NCI-H146 (cell line): ENCODE results near the gene ELL2.
"Not testable (repeated sequence)": the region's sequence is repeated elsewhere in the genome, so short reads cannot be mapped to it uniquely, and the experiment has no call there.

Source experiments
- DNase-seq: peaks from one replicate; lab custom pipeline; 2025; lab: John Stamatoyannopoulos, UW

Gene ELL2

DNA sequence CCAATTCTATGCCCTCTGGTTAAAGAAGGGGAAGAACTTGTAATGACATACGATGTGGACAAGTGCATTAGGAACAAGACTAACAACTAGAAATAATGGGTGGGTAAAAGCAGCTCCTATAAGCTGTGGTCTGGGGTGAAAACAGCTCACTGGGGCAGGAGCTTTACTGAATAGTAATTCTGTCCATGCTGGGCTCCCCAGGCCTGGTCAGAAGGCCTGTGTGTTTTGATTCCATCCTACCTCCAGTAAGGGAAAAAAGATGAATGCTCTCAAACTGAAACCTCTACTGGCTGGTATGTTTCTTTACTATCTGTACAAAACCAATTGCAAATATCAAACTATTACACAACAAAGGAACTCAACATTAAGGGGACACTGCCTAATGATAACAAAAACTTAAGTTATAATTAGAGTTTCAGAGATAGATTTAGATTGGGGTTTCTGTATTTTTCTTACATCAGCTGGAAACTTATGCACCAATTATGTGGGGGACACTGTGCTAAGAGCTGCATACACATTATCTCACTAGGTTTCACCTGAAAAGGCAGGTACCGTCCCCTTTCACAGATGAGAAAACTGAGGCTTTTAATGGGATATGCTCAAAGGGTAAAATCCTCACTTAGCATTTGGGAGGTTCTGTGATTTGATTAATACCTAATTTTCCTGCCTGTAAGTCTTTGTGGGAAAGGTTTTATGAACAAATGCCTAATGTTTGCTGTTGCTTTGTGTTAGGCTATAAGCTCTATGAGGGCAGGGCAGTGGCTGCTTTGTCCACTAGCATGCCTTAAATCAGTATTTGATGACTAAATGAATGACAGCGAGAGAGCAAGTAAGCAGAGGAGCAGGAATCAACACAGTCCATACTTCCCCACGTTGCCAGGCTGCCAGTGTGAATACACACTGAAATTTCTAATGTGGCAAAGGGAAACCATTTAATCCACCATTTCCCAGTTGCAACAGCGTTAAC, 53.6 kb downstream of the ELL2 start:
- no peak for DNase-seq

DNA sequence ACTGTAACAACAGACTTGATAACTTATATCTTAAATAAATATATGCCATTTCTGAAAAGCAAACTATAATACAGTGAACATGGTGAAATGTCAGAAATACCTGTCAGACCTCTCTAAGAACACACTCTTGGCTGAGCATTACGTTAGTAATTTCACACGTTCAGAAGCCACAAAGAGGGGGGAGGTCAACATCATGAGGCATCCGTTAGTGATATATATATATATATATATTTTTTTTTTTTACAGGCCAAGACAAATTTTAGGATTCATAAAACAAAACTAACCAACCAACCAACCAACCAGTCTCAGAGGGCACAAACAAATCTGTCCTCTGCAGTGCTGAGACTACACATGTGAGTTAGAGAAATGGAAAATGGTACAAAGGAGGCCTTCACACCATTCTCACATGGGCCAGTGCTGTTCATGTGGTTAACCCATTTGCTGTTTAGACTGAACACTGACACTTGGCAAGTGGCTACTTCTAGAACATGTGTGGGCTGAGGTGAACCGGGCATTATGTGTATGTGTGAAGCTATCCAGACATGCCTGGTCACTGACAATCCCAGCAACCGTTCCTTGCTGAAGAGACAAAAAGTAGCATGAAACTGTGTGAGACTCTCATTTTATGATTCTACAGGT, 54.5 kb downstream of the ELL2 start:
- DNase-seq: no peak

DNA sequence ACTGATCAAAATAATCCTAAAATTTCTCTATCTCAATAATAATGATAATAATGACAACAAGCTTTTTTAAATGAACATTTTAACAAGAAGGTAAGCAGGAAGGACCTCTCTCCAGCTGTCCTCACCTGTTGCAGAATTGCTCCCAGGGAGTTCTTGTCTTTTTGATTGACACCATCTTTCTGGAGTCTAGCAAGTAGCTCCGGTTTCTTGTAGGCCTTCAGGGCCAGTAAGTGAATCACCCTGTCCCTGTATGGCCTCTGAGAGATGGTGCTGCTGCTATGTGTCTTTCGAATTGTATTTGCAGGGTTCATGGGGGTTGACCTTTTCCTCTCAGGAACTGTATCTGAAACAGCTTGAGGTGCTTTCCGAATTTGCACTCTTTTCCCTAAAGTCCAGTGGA, 55.3 kb downstream of the ELL2 start:
- DNase-seq: not testable (repeated sequence)

DNA sequence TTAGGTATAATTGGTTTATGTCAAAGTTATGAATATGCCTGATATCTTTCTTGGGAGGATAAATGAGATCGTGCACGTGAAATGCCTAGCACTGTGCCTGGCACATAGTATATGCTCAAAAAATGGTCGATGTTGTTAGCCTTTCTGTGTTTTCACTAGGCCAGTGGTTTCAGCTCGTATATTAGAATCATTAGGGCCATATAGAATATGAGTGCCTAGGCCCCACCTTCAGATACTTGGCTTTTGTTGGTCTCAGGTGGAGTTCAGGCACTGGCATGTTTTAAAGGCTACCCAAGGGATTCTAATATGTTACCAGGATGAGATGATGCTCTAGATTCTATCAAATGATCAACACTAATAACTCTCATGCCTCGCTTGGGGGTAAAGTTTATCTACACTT, 56.8 kb downstream of the ELL2 start:
- DNase-seq: no peak

DNA sequence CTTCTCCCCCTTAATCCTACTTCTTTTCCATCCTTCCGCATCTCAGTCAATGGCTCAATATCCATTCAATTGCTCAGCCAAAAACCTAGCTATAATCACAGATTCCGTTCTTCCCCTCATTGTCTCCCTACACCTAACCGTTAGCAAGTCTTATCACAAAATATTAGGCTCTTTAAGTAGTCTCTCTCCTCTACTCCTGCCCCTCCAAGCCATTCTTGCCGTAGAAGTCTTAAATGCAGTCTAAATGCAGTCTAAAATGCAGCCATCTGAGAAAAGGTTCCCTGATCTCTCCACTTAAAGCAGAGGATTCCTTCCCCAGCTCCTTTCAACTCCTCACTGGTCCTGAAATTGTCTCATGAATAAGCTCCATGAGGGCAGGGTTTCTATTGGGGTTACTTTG, 57.8 kb downstream of the ELL2 start:
- DNase-seq: no peak

DNA sequence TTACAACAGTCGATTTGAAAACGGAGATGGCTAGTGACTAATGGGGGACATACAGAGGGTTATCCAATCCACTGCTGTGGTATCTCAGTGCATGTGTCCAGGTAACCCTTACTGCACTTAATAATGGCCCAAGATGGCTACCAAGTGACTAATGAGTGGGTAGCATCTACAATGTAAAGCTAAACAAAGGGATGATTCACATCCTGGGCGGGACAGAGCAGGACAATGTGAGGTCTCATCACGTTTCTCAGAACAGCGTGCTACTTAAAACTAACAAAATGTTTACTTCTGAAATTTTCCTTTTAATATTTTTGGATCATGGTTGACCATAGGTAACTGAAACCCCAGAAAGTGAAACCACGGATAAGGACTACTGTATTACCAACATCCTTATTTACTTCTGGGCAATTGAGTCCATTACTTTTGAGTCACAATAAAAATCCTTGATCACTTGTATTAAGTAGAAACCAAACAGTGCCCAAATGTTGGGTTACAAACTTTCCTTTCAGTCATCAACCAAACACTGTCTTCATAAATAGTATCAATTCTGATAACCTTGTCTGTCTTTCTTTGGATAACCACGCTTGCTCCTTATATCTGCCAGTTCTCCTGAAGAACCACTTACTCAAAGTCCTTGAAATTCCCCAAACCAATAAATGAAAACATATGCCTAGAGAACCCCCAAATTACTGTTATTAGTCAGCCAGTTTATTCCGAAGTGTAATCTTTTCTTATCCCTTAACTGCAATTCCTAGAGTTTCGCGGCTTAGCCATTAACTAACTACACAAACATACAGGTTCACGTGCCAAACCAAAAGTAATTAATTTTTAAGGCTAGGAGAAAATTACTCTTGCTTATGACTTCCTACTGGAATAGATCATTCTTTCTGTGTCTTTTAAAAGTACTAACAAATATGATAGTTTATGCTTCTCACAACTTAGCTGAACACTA, 59.7 kb downstream of the ELL2 start:
- no peak for DNase-seq

DNA sequence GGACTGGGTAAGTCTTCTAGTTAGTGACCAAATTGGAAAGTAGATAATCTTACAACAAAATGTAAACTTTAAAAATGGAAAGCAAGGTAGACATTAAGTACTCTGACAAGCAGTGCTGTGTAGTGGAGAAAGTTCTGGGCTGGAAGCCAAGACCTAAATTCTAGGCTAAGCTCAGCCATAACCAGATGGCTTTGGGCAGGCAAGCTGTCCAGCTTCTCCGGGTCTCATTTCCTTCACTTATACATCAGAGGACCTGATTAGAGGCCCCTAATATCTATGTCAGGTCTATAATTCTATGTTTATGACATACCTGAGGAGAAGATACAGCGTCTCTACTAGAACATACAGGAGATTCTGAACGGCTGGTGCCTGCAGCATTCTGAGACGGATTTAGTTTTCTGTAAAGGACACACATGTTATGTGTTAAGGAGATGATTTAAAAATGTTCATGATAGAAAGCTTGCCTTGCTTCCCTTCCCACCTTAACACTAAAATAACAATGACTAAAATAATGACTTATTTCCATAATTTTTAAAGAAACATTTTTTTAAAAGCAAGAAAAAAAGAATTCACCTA, 61.2 kb downstream of the ELL2 start:
- no peak for DNase-seq

DNA sequence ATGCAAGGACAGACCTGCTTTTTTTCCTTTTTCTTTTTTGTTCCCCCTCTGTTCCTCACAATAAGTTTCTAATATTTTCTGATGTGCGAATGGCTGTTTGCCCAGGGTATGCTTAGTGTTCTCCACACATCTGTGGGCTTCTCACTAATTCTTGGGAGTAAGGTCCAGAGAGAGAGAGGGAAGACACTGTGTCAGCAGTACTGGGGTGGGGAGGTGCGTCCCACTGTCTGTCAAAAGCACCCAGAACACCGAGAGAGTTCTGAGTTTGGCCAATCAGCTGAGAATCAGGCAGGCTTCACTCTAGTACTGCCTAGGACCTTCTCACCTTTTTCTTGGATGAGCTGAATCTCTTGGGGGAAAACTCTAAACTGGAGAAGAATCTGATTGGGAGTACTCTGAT, 61.8 kb downstream of the ELL2 start:
- no peak for DNase-seq

DNA sequence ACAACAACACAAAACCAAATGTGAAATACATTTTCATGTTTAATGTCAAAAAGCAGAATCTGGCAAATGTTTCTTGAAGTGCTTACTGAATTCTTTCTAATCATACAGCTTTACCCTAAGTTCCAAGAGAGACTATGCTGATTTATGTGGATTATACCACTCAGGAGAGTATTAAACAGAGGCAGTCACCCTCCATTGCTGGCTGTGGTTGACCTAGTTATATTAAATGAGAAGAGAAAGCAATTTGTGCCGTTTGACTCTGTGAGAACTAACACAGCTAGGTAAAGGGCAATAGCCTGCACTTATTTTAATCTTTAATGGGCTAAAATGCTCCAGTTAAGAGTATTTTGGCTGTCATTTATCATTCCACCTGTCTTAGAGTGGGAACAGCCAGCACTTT, 62.6 kb downstream of the ELL2 start:
- DNase-seq: no peak

DNA sequence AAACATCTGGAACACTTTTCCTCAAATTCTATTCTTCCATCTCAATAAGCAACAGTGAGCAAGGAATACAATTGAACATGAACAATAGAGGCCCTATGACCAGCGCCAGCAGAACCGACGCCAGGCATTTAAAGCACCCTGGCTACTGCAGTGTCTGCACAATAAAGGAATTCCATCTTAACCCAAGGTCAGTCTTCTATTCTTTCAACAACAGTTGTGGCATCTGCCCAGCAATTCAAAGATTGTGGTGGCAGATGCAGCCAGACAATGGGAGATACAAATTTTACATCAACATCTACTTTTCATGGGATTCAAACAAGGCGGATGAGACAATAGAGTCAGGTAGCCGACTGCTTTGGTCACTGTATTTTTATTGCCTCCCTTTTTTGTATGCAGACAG, 65.9 kb downstream of the ELL2 start:
- DNase-seq: no peak

DNA sequence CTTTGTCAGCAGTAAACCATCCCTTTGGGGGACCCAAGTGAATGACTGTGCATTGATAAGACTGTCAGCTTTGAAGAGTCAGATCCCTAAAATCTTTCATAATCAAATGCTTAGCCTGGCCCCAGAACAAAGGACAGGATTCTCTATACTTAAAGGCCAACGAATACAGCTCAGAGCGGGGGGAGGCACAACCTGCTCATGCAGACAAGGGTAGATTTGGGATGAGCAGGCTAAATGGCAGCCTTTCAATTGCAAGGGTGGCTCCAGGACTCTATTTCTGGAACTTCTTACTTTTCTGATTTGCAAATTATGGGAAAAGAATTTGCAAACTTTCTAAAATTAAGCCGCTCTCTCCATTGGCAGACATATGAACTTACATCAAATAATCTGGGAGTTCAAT, 66.4 kb downstream of the ELL2 start:
- DNase-seq: no peak

DNA sequence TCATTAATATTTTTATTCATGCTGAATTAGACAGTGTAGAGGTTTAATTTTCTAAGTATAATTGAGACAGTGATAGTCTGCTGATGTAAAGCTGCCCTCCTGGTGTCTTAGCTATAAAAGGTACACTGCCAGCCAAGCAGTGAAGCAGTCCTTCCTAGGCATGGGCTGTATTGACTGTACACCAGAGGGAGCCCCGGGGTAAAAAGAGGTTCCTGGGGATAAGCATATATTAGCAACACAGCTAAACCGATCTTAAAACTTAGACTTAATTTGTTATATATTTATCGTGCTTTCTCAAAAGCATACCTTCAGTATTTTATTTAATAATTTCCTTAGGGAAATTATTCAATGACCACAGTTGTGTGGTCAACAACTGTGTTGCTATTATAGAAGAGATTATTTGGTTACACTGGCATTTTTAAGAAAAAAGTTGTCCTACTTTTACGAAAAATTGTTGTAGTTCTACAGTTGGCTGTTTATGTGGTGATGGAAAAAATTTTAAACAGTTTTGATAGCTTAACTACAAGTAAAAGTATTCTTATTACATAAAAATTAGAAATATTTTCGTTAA, 68.8 kb downstream of the ELL2 start:
- peak; percentile 19 for DNase-seq

DNA sequence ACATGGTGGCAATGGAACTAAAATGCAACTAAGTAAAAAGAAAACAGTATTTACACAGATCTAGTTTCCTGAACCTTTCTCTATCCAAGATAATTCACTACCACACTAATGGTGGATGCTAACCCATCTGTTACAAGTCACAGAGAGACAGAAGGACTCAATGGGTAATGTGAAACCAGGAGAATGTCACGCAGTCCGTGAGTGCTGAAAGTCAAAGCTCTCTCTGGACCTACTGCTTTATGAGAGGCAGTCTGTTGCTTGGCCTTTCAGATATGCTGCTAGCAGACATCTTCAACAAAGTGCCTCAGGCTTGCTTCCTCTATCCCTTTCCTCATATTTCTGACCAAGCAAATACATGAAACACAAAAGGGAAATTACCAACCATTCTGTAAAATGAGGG, 70.2 kb downstream of the ELL2 start:
- DNase-seq: no peak

DNA sequence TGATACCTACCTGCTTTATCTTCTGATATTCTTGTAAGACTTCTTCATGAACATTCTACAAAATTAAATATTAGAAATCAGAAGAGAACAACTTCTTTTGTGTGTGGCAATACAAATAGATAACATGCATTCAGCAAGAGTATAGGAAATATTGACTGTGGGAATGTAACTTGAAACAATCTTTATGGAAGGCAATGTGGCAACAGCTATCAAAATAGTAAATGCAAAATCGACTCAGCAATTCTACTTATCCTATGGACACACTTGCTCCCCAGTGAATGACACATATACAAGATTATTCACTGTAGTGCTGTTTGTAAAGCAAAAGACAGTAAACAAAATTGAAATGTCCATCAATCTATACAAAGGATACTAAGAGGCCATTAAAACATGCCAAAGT, 72.6 kb downstream of the ELL2 start:
- DNase-seq: no peak

DNA sequence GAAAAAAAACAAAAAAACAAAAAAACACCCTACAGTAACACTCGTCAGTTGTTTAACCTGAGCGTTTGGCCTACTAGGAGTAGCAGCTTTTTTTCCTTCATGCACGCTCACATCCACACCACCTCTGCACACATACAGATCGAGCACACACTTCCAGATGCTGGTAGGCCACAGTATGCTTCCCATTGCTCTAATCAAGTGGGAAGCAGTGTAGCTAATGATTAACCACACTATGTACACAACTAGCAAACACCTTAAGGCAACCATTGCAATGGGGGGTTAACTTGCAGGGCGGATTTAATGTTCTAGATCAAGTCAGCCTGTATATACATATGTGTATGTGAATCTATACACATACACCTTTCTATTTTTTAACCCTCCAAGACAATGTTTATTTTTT, 73.7 kb downstream of the ELL2 start:
- no peak for DNase-seq

DNA sequence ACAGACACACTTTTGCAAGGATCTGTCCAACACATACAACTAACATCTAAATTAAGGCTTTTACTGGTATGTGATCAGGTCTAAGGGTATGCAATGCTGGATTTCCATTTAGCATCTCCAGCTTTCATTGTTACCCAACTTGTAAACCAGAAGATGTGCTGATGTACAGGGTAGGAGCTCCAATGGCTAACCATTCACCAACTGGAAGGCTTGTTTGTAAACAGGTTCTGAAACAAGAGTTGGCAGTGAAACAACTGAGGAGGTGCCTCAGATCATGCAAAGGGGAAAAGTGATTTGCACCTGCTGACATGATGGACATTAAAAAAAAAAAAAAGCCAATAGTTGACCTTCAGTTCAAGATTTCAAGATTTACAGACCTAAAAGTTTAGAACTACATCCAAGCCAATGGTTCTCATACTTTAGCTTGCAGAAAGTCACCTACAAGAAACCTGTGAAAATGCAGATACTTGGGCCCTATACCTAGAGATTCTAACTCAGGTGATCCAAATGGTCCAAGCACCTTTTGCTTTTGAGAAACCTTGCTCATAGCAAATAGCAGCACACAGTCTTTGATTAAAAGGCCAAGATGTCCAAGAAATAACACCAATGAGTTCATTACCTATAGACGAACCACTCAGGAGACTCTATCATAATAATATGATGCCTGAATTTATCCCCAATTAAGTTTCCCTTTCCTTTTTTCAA, 75.2 kb downstream of the ELL2 start:
- no peak for DNase-seq

DNA sequence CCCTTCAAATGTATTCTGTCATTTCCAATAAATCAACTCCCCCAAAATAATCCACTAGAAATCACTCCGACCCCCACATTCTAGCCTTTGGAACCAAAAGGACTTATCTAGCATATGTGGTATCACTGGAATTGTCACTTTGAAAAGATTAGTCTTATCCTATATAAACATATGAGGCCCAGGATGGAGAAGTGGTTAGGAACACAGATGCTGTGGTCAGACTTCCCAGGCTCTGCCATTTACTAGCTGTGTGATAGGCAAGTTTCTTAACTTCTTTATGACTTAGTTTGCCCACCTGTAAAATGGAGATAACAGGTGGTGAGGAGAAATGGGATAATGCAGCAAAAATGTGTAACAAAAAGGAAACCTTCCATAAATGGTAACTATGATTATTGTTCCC, 77.1 kb downstream of the ELL2 start:
- DNase-seq: no peak

DNA sequence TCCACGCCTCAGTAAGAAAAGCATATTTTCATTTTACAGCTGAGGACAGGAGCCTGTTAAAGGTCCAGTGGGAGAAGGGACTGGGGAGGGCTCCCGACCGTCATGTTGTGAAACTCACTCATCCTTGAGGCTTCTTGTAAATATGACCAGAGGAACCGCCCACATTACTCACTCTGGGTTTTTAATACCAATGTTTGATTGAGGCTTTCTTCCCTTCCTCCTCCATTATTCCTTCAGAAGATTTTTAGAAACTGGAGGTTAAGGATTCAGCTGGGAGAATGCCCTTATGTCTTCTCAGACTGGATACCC, 77.7 kb downstream of the ELL2 start:
- DNase-seq: no peak

DNA sequence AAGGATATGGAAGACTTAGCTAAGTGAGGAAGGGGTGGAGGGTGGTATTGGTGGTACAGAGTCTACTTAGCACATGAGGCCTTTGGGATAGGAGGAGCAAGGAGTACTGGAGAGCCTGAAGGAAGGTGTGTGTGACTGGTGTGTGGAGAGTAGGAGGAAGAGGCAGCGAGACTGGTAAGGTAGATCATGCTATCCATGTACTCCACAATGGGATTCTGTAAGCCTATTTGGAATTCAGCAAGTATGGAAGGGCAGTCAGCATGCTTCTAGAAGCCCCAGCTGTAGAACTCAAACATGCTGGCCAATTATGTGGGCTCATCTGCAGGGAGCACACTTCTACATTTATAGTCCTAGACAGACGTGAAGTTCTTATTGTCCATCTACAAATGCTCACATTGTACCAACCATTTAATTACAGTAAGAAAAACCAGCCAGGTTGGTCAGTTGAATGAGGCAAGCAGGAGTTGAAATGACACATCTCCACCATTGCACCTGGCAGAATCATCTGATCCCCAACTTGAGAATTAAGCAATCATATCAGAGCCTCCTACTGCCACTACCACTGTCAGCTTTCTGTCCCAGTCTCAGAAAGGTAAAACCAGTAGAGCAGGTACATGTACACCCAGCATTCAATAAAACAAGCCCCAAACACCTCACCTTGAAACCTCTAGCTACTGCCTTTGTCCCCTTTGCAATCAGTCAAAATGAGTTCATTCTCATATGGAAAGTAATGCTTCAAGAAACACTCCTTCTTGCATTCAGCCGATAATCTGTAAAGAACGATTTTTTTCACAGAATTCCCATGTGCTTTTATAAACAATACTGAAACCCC, 78.2 kb downstream of the ELL2 start:
- no peak for DNase-seq

DNA sequence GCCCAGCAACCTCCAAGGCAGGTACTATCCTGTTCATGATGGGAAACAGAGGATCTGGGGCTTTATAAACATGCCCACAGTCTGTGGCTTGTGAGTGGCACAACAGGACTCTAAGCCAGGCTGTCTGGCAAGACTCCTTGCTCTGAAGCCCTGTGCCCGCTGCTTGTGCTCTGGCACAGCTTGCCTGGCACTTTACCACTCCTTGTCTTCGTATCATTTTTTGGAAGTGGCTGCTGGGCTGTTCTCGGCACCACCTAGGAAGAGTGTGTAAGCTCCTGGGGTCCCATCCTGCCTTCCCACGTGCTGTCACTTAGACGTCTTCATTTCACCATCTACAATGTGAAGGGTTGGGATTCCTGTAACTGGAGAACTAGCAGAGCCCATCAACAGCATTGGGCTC, 79.8 kb downstream of the ELL2 start:
- DNase-seq: no peak
